Measurements from ENCODE around the gene WDR31. TPM values are rescaled to one million over a fixed set of nuclear protein-coding genes. Genes with fewer than 3 reads are reported as not detected.
A peak's percentile ranks its signal among the peaks of the same experiment; 100 is the strongest.

The WDR31 gene
- polyA plus RNA-seq, 3 donors from 2014 or later: not detected

GRCh38 chr9:113343732-113344231 is 3.7 kb upstream of the WDR31 start:
- no peak overlapping the region for H3K4me3 Mint-ChIP-seq
- H3K9me3 Mint-ChIP-seq: no peaks in the 10 kb centered on the region
- peaks cover 15 to 19% of the 10 kb centered on the region in 2 donors for H3K4me1 Mint-ChIP-seq
- peaks cover 5 to 8% (median 5%) of the 10 kb centered on the region in 3 donors for H3K27me3 Mint-ChIP-seq (ENCODE audit: low read depth in 3 of 3)
- no peak for DNase-seq
- H3K36me3 Mint-ChIP-seq: no peaks in the 10 kb centered on the region
- H3K27ac Mint-ChIP-seq: no peak overlapping the region

GRCh38 chr9:113341712-113342410 is 1.8 kb upstream of the WDR31 start:
- Mint-ChIP-seq H3K4me3 (peak overlapping the region in 3 of 5 donors; percentile 0 to 84 (median 83)), H3K9me3 (no peaks in the 10 kb centered on the region), H3K27ac (no peak overlapping the region), H3K36me3 (no peaks in the 10 kb centered on the region), H3K4me1 (peaks cover 11 to 15% of the 10 kb centered on the region in 2 donors), H3K27me3 (ENCODE audit: low read depth in 3 of 3) (peaks cover 5 to 10% (median 5%) of the 10 kb centered on the region in 3 donors)
- no peak for DNase-seq

- Mint-ChIP-seq H3K4me1 (peaks cover 11 to 15% of the 10 kb centered on the region in 2 donors), H3K27ac (no peak overlapping the region), H3K27me3 (ENCODE audit: low read depth in 3 of 3) (peaks cover 5 to 10% (median 7%) of the 10 kb centered on the region in 3 donors), H3K4me3 (no peak overlapping the region), H3K36me3 (no peaks in the 10 kb centered on the region), H3K9me3 (no peaks in the 10 kb centered on the region)
- no peak for DNase-seq
Observed at GRCh38 chr9:113337714-113338113, 2.4 kb downstream of the WDR31 start.

- DNase-seq: no peak
- H3K27me3 Mint-ChIP-seq (ENCODE audit: low read depth in 3 of 3): peaks cover 0 to 4% (median 0%) of the 10 kb centered on the region in 3 donors
- H3K27ac Mint-ChIP-seq: no peak overlapping the region
- no peaks in the 10 kb centered on the region for H3K4me1 Mint-ChIP-seq
- no peak overlapping the region for H3K4me3 Mint-ChIP-seq
- H3K9me3 Mint-ChIP-seq: no peaks in the 10 kb centered on the region
- no peaks in the 10 kb centered on the region for H3K36me3 Mint-ChIP-seq
Observed at GRCh38 chr9:113331780-113332179, 8.3 kb downstream of the WDR31 start.

GRCh38 chr9:113328045-113328782 is 11.9 kb downstream of the WDR31 start:
- Mint-ChIP-seq H3K27me3 (ENCODE audit: low read depth in 3 of 3) (peaks cover 0 to 4% (median 2%) of the 10 kb centered on the region in 3 donors), H3K4me1 (no peaks in the 10 kb centered on the region), H3K9me3 (no peaks in the 10 kb centered on the region), H3K36me3 (no peaks in the 10 kb centered on the region), H3K4me3 (no peak overlapping the region), H3K27ac (no peak overlapping the region)
- DNase-seq: no peak

- no peak overlapping the region for H3K4me3 Mint-ChIP-seq
- no peaks in the 10 kb centered on the region for H3K4me1 Mint-ChIP-seq
- no peaks in the 10 kb centered on the region for H3K9me3 Mint-ChIP-seq
- peak overlapping the region in 1 of 6 donors; percentile 41 for H3K27ac Mint-ChIP-seq
- DNase-seq: no peak
- peaks cover 0 to 7% (median 2%) of the 10 kb centered on the region in 3 donors for H3K27me3 Mint-ChIP-seq (ENCODE audit: low read depth in 3 of 3)
- H3K36me3 Mint-ChIP-seq: no peaks in the 10 kb centered on the region
Observed at GRCh38 chr9:113326230-113326629, 13.8 kb downstream of the WDR31 start.

GRCh38 chr9:113322671-113323070 is 17.4 kb downstream of the WDR31 start:
- no peak overlapping the region for H3K27ac Mint-ChIP-seq
- H3K27me3 Mint-ChIP-seq (ENCODE audit: low read depth in 3 of 3): peaks cover 0 to 7% (median 2%) of the 10 kb centered on the region in 3 donors
- H3K4me1 Mint-ChIP-seq: no peaks in the 10 kb centered on the region
- no peak for DNase-seq
- H3K36me3 Mint-ChIP-seq: no peaks in the 10 kb centered on the region
- H3K4me3 Mint-ChIP-seq: no peak overlapping the region
- no peaks in the 10 kb centered on the region for H3K9me3 Mint-ChIP-seq

- Mint-ChIP-seq H3K4me3 (no peak overlapping the region), H3K9me3 (no peaks in the 10 kb centered on the region), H3K4me1 (no peaks in the 10 kb centered on the region), H3K27me3 (ENCODE audit: low read depth in 3 of 3) (peaks cover 0 to 4% (median 0%) of the 10 kb centered on the region in 3 donors), H3K27ac (no peak overlapping the region), H3K36me3 (no peaks in the 10 kb centered on the region)
- no peak for DNase-seq
Observed at GRCh38 chr9:113320051-113320450, 20.0 kb downstream of the WDR31 start.

GRCh38 chr9:113319054-113319453 is 21.0 kb downstream of the WDR31 start:
- H3K27me3 Mint-ChIP-seq (ENCODE audit: low read depth in 3 of 3): peaks cover 0 to 4% (median 0%) of the 10 kb centered on the region in 3 donors
- H3K9me3 Mint-ChIP-seq: no peaks in the 10 kb centered on the region
- no peak for DNase-seq
- no peak overlapping the region for H3K4me3 Mint-ChIP-seq
- H3K4me1 Mint-ChIP-seq: no peaks in the 10 kb centered on the region
- no peaks in the 10 kb centered on the region for H3K36me3 Mint-ChIP-seq
- H3K27ac Mint-ChIP-seq: no peak overlapping the region

GRCh38 chr9:113317777-113318176 is 22.3 kb downstream of the WDR31 start:
- Mint-ChIP-seq H3K36me3 (peaks cover 0 to 3% (median 0%) of the 10 kb centered on the region in 3 donors), H3K27ac (no peak overlapping the region), H3K4me1 (no peaks in the 10 kb centered on the region), H3K4me3 (no peak overlapping the region), H3K9me3 (no peaks in the 10 kb centered on the region), H3K27me3 (ENCODE audit: low read depth in 3 of 3) (peaks cover 0 to 4% (median 3%) of the 10 kb centered on the region in 3 donors)
- DNase-seq: no peak

GRCh38 chr9:113316030-113316429 is 24.0 kb downstream of the WDR31 start:
- H3K4me1 Mint-ChIP-seq: no peaks in the 10 kb centered on the region

GRCh38 chr9:113315231-113315630 is 24.8 kb downstream of the WDR31 start:
- Mint-ChIP-seq H3K27ac (no peak overlapping the region), H3K36me3 (peaks cover 0 to 3% (median 0%) of the 10 kb centered on the region in 3 donors), H3K9me3 (no peaks in the 10 kb centered on the region), H3K4me3 (no peak overlapping the region), H3K4me1 (no peaks in the 10 kb centered on the region), H3K27me3 (ENCODE audit: low read depth in 3 of 3) (peaks cover 0 to 4% (median 3%) of the 10 kb centered on the region in 3 donors)
- no peak for DNase-seq

More at GRCh38 chr9:113316030-113316429, 24.0 kb downstream of the WDR31 start:
- no peak overlapping the region for H3K4me3 Mint-ChIP-seq
- H3K9me3 Mint-ChIP-seq: no peaks in the 10 kb centered on the region
- H3K27me3 Mint-ChIP-seq (ENCODE audit: low read depth in 3 of 3): peaks cover 0 to 4% (median 3%) of the 10 kb centered on the region in 3 donors
- DNase-seq: no peak
- peaks cover 0 to 3% (median 0%) of the 10 kb centered on the region in 3 donors for H3K36me3 Mint-ChIP-seq
- no peak overlapping the region for H3K27ac Mint-ChIP-seq

- Mint-ChIP-seq H3K27me3 (ENCODE audit: low read depth in 3 of 3) (peaks cover 0 to 4% (median 3%) of the 10 kb centered on the region in 3 donors), H3K4me3 (no peak overlapping the region), H3K27ac (no peak overlapping the region), H3K9me3 (no peaks in the 10 kb centered on the region), H3K4me1 (no peaks in the 10 kb centered on the region), H3K36me3 (peaks cover 0 to 3% (median 0%) of the 10 kb centered on the region in 3 donors)
- DNase-seq: no peak
Observed at GRCh38 chr9:113313261-113313660, 26.8 kb downstream of the WDR31 start.

- Mint-ChIP-seq H3K36me3 (peaks cover 0 to 3% (median 0%) of the 10 kb centered on the region in 3 donors), H3K27me3 (ENCODE audit: low read depth in 3 of 3) (peaks cover 0 to 7% (median 3%) of the 10 kb centered on the region in 3 donors), H3K27ac (no peak overlapping the region), H3K4me3 (no peak overlapping the region), H3K4me1 (no peaks in the 10 kb centered on the region), H3K9me3 (no peaks in the 10 kb centered on the region)
- no peak for DNase-seq
Observed at GRCh38 chr9:113311961-113312360, 28.1 kb downstream of the WDR31 start.
